Activated CD8-positive, alpha-beta memory T cell treated with anti-CD3 and anti-CD28 coated beads, Interleukin-2, amount 10 ng/mL, durations not matched to agents 7 days and 5 days (primary cell): Measurements from ENCODE around the gene KIAA0232. TPM values are rescaled to one million over a fixed set of nuclear protein-coding genes. Genes with fewer than 3 reads are reported as not detected.

Source experiments
- ATAC-seq: fragments of 150-1000 bp; cut with Tn5 transposase; one replicate; pipeline ENCODE4 v1.10.0; 2021; ENCODE audit warnings: moderate library complexity
- CTCF ChIA-PET: fragments of 350-600 bp; sonication (Branson Sonifier 250); formaldehyde crosslinking; loops from one replicate; lab custom pipeline; 2021; ENCODE audit warnings: antibody characterized with exemption; lab: Charles Lee
- DNase-seq: peaks from one replicate; pipeline ENCODE4 v3.0.0-alpha.2; 2020
- H3K27ac Mint-ChIP-seq: one replicate; pipeline ENCODE4 v1.8.0; 2021; ENCODE audit warnings: mild to moderate bottlenecking, mixed read lengths
- H3K27me3 Mint-ChIP-seq: one replicate; pipeline ENCODE4 v1.8.0; 2021; ENCODE audit warnings: mixed read lengths
- H3K36me3 Mint-ChIP-seq: one replicate; pipeline ENCODE4 v1.8.0; 2021; ENCODE audit warnings: mild to moderate bottlenecking, mixed read lengths
- H3K4me1 Mint-ChIP-seq: one replicate; pipeline ENCODE4 v1.8.0; 2021; ENCODE audit warnings: mixed read lengths
- H3K4me3 Mint-ChIP-seq: one replicate; pipeline ENCODE4 v1.8.0; 2021; ENCODE audit warnings: mild to moderate bottlenecking, moderate library complexity, mixed read lengths
- H3K9me3 Mint-ChIP-seq: one replicate; pipeline ENCODE4 v1.8.0; 2022; ENCODE audit warnings: low read depth, mixed read lengths
- total RNA-seq, 2 experiments: library from RNA; stranded (reverse); gene quantifications; one replicate each; pipeline ENCODE4 v1.2.3, GENCODE V29; 2021

KIAA0232 gene
- total RNA-seq, 2 experiments from 2014 or later: 17.5 to 19.8 TPM

DNA sequence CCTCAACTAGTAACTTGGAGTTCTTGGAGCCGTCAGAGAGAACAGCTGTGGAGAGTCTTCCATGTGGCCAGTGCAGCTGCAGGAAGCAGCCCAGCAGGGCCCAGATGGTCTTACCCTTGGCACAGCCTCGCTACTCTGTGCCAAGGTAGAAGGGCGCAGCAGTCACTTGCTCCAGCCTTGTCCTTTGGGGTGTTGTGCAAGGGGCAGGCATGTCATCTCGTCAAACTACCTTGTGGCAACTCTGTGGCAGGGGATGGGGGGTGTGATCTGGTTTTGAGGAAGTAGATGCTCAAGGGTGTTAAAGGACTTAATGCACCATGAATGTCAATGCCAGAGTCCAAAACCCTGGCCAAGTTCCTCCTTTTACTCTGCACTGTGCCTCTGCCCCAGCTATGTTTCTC, 92.9 kb downstream of the KIAA0232 start:
- Mint-ChIP-seq H3K9me3 (no peaks in the 10 kb centered on the region), H3K27me3 (no peaks in the 10 kb centered on the region), H3K4me1 (peaks cover 9% of the 10 kb centered on the region), H3K27ac (no peak overlapping the region), H3K36me3 (peaks cover 25% of the 10 kb centered on the region), H3K4me3 (no peak overlapping the region)
- CTCF ChIA-PET: interaction anchor here (1.9 to 5.8 kb wide), 4 partner anchors 9 to 157 kb away, joined by 3 to 174 read pairs (median 39); partner anchors contain the start of genes BLOC1S4 and KIAA0232
- no peak for ATAC-seq
- DNase-seq: no peak

DNA sequence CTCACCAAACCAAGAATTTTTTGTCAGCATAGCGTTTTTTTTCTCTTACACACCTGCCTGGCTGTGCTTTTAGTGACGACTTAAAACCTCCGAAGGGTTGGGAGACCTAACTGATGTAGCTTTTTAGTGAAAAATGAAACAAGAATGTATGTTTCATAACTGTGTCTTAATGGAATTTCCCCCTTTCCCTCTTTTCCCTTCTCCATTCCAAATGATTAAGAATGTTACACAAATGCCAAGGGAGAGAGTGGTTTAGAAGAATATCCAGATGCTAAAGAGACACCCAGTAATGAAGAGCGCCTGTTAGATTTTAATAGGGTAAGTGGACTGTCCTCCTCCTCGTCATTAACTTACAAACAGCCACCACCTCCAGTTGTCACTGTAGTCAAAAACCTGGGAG, 93.9 kb downstream of the KIAA0232 start:
- Mint-ChIP-seq H3K4me3 (no peak overlapping the region), H3K27me3 (no peaks in the 10 kb centered on the region), H3K4me1 (peaks cover 9% of the 10 kb centered on the region), H3K9me3 (no peaks in the 10 kb centered on the region), H3K36me3 (peaks cover 30% of the 10 kb centered on the region), H3K27ac (no peak overlapping the region)
- no peak for DNase-seq
- ATAC-seq: no peak
- CTCF ChIA-PET: interaction anchor here (5.8 kb wide), 1 partner anchor 158 kb away, joined by 174 read pairs; the partner anchor contains the start of gene BLOC1S4

DNA sequence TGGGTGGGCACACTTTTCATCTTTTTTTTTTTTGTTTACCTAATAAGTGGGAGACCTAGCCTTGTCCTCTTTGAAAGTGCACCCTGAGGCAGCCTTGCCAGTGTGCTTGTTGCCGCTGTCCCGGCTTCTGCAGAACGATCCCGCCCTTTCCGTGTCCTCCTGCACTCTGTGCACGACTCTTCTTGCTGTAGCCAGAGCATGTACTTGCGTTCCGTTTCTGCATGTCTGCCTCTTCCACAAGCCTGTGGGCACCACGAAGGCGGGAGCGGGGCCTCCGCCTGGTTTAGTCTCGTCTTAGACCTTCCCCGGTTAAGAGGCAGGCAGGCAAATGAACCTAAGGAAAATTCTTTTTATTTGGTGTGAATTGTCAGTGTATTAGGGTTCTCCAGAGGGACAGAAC, 94.5 kb downstream of the KIAA0232 start:
- CTCF ChIA-PET: interaction anchor here (5.8 kb wide), 1 partner anchor 158 kb away, joined by 174 read pairs; the partner anchor contains the start of gene BLOC1S4
- peaks cover 9% of the 10 kb centered on the region for H3K4me1 Mint-ChIP-seq
- peak overlapping the region; percentile 28 for H3K27ac Mint-ChIP-seq
- H3K9me3 Mint-ChIP-seq: no peaks in the 10 kb centered on the region
- peaks cover 33% of the 10 kb centered on the region for H3K36me3 Mint-ChIP-seq
- ATAC-seq (no peak), DNase-seq (no peak)
- no peaks in the 10 kb centered on the region for H3K27me3 Mint-ChIP-seq
- no peak overlapping the region for H3K4me3 Mint-ChIP-seq

DNA sequence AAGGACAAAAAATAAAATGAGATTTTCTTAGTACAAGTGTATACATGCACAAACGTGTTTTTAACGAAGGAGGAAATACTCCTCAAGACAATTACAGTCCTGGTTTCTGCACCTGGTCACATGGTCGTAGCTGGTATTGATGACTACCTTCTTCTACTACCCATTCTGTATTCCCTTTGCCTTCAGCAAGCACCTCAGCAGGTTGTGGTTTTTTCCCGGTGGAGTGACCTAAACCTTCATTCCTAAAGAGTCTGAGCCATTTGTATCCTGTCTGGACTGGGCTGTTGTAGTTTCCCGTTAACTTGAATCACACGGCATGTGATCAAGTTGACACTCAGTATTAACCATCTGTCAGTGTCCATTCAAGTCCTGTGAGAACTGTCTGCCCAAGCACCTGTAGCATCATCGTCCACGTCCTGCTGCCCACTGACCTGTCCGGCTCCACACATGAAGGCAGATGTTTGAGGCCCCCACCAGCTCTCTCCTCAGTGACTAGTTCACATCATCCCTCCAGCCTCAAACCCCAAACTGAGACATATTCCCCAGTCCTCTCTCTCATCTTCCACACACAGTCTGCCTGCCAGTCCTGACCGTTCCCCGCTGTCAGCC, 96.0 kb downstream of the KIAA0232 start:
- Mint-ChIP-seq H3K27me3 (no peaks in the 10 kb centered on the region), H3K4me3 (no peak overlapping the region), H3K9me3 (no peaks in the 10 kb centered on the region), H3K4me1 (peaks cover 8% of the 10 kb centered on the region), H3K27ac (no peak overlapping the region), H3K36me3 (peaks cover 35% of the 10 kb centered on the region)
- ATAC-seq (no peak), DNase-seq (no peak)
- CTCF ChIA-PET: no interaction called here

DNA sequence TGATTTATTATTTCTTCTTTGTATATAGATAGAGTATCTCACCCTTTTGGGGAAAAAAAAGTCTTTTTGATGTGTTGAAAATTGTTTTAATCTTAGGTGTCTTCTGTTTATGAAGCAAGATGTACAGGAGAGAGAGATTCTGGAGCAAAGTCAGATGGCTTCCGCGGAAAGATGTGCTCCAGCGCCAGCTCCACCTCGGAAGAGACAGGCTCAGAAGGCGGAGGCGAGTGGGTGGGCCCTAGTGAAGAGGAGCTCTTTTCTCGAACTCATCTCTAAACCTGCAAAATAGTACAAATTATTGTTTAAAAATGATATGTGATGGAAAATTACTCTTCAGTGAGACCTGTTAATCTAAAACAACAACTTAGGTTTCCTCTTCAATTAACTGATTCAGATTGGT, 98.2 kb downstream of the KIAA0232 start:
- CTCF ChIA-PET: interaction anchor here (7.4 kb wide), 1 partner anchor 7 kb away, joined by 47 read pairs; no protein-coding TSS in a partner anchor
- ATAC-seq (no peak), DNase-seq (no peak)
- no peaks in the 10 kb centered on the region for H3K9me3 Mint-ChIP-seq
- peaks cover 33% of the 10 kb centered on the region for H3K36me3 Mint-ChIP-seq
- H3K27me3 Mint-ChIP-seq: no peaks in the 10 kb centered on the region
- H3K4me3 Mint-ChIP-seq: no peak overlapping the region
- H3K4me1 Mint-ChIP-seq: peaks cover 9% of the 10 kb centered on the region
- H3K27ac Mint-ChIP-seq: no peak overlapping the region

DNA sequence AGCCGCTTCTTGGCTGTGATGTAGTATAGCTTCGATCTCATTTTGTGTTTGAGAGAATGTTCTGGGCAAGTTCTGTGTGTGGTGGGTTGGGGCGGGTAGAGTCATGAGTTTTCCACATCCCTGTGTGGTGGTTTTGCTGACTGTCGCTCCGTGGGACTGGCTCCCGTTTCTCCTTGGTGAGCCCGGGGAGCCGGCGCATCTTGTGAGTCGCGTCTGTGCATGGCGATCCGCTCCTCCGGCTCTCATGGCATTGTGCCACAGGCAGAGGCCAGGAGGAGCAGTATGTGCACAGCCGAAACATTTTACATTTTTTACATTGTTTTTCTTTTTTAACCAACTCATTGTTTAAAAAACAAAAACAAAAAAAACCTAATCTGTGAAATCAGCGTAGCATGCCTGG, 99.4 kb downstream of the KIAA0232 start:
- DNase-seq (no peak), ATAC-seq (no peak)
- no peak overlapping the region for H3K4me3 Mint-ChIP-seq
- H3K4me1 Mint-ChIP-seq: peaks cover 7% of the 10 kb centered on the region
- peaks cover 28% of the 10 kb centered on the region for H3K36me3 Mint-ChIP-seq
- no peaks in the 10 kb centered on the region for H3K9me3 Mint-ChIP-seq
- CTCF ChIA-PET: interaction anchor here (1.0 to 7.4 kb wide), 2 partner anchors 8 to 162 kb away, joined by 3 to 47 read pairs; no protein-coding TSS in a partner anchor
- H3K27me3 Mint-ChIP-seq: no peaks in the 10 kb centered on the region
- H3K27ac Mint-ChIP-seq: no peak overlapping the region

DNA sequence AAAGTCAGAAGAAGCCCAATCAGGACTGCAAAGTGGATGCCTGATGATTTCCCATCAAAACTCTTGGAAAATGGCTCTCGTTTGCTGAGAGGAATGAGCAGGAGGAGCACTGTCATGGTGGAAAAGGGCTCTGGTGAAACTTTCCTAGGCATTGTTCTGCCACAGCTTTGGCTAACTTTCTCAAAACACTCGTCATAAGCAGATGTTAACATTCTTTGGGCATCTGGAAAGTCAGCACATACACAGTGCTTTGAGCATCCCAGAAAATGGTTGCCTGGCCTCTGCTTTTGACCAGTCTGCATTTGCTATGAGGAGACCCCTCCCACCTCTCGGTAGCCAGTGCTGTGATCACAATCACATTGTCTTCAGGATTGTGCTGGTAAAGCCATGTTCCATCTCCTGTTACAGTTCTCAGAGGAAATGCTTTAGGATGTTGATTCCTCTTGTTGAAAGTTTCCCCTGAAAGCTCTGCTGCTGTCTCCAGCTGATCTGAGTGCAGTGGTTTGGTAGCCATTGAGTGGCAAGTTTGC, 101.9 kb downstream of the KIAA0232 start:
- Mint-ChIP-seq H3K36me3 (peaks cover 10% of the 10 kb centered on the region), H3K4me3 (no peak overlapping the region), H3K27me3 (no peaks in the 10 kb centered on the region), H3K9me3 (no peaks in the 10 kb centered on the region), H3K27ac (no peak overlapping the region), H3K4me1 (peaks cover 5% of the 10 kb centered on the region)
- DNase-seq: no peak
- no peak for ATAC-seq
- CTCF ChIA-PET: interaction anchor here (1.6 to 7.4 kb wide), 2 partner anchors 11 to 15 kb away, joined by 6 to 47 read pairs; no protein-coding TSS in a partner anchor

DNA sequence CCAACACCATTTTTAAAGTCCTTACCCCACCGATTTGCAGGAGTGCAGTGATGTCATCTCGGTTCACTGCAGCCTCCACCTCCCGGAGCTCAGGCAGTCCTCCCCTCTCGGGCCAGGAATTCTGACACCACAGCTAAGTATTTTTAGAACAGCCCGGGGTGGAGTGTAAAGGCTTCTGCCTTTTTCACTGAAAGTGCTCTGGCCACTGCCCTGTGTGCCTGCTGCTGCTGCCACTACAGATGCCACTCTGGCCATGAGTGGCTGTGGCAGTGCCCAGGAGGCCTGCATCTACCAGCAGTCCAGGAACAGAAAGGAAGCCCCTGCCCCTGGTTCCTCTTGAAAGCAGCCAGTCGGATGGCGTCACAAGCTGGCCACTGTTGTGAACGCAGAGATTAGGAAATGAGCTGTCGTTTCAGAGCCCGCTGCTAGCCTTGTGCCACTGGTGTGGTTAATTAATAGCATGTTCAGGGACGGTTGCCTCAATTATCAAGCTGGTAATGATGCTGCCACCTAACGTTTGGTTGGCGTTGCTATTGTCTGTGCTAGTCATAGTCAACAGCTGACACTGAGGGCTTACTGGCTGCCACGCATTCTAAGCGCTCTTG, 103.5 kb downstream of the KIAA0232 start:
- Mint-ChIP-seq H3K36me3 (peaks cover 21% of the 10 kb centered on the region), H3K9me3 (peaks cover 6% of the 10 kb centered on the region), H3K27ac (peak overlapping the region; percentile 45), H3K27me3 (no peaks in the 10 kb centered on the region), H3K4me1 (peaks cover 7% of the 10 kb centered on the region), H3K4me3 (no peak overlapping the region)
- ATAC-seq (peak; percentile 61), DNase-seq (no peak)
- CTCF ChIA-PET: interaction anchor here (1.3 to 7.4 kb wide), 9 partner anchors 12 to 185 kb away, joined by 3 to 47 read pairs (median 5); no protein-coding TSS in a partner anchor

DNA sequence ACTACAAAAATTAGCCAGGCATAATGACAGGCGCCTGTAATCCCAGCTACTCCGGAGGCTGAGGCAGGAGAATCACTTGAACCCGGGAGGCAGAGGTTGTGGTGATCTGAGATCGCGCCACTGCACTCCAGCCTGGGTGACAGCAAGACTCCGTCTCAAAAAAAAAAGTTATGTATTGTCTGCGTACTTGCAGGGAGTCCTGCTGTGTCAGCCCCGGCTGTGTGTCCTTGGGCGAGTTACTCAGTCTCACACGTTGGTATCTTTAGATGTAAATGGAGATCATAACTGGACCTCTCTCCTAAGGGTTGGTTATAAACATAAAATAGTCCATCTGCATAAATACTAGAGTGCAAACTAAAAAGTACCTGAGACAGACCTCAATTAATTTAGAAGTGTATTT, 104.4 kb downstream of the KIAA0232 start:
- peaks cover 18% of the 10 kb centered on the region for H3K36me3 Mint-ChIP-seq
- no peak overlapping the region for H3K4me3 Mint-ChIP-seq
- CTCF ChIA-PET: interaction anchor here (0.8 to 7.4 kb wide), 6 partner anchors 13 to 169 kb away, joined by 3 to 47 read pairs (median 5); no protein-coding TSS in a partner anchor
- H3K27me3 Mint-ChIP-seq: no peaks in the 10 kb centered on the region
- no peak overlapping the region for H3K27ac Mint-ChIP-seq
- H3K9me3 Mint-ChIP-seq: peaks cover 6% of the 10 kb centered on the region
- DNase-seq (no peak), ATAC-seq (no peak)
- peaks cover 15% of the 10 kb centered on the region for H3K4me1 Mint-ChIP-seq

DNA sequence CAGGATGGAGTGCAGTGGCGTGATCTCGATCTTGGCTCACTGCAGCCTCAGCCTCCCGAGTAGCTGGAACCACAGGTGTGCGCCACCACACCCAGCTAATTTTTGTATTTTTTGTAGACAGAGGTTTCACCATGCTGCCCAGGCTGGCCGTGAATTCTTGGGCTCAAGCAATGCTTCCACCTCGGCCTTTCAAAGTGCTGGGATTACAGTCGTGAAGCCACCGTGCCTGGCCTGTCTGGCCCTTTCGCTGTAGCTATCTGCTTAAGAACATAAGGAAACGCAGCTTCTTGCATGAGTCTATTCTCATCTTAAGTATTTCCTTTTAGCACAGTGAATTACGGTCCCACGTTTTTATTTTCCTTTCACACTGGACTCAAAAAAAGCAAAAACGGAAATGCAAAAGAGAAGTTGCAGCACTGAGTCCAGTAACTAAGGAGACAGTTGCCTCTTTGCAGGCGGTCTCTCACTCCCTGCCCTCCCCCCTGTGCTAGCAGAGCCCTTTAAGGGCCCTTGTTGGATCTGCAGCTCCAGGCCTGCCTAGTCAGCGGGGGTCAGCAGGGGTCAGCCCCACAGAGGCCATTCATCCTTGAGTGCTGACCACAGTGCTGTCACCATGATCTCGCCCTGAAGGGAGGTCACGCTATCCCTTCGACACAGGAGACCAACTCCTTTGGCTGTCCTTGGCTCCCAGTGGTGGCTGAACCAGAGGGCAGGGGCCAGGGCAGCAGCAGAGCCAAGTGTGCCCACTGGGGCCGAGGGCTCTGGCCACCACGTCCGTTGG, 105.3 kb downstream of the KIAA0232 start:
- Mint-ChIP-seq H3K27ac (no peak overlapping the region), H3K27me3 (no peaks in the 10 kb centered on the region), H3K9me3 (peaks cover 6% of the 10 kb centered on the region), H3K4me3 (no peak overlapping the region), H3K36me3 (peaks cover 17% of the 10 kb centered on the region), H3K4me1 (peaks cover 24% of the 10 kb centered on the region)
- ATAC-seq (no peak), DNase-seq (no peak)
- CTCF ChIA-PET: interaction anchor here (0.8 to 7.4 kb wide), 2 partner anchors 14 to 26 kb away, joined by 3 to 47 read pairs; no protein-coding TSS in a partner anchor

DNA sequence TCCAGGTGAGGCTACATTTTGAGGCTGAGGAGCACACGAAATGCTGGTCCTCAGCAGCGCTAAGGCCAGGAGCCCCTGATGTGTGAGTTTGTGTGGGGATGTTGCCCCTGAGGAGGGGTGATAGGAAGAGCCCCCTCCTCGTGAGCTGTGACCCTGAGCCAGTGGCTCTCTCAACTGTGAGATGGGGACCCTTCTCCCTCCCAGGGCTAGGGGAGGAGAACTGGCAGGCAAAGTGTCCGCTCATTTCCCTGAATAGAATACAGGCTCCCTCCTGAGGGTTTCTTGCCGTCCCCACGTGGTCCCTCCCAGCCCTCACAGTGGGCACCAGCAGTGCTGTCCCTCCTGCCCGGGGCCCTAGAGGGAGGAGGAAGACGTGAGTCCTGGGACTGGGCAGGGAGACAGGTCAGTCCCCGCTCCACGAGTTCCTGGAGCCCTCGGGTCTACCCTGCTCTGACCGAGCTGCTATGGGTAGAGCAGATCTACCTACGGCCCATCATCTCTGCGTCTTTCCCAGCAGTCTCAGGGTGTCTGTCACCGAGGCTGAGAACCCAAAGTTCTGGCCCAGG, 106.1 kb downstream of the KIAA0232 start:
- CTCF ChIA-PET: no interaction called here
- Mint-ChIP-seq H3K36me3 (peaks cover 16% of the 10 kb centered on the region), H3K4me3 (no peak overlapping the region), H3K9me3 (peaks cover 6% of the 10 kb centered on the region), H3K27me3 (no peaks in the 10 kb centered on the region), H3K27ac (no peak overlapping the region), H3K4me1 (peaks cover 31% of the 10 kb centered on the region)
- DNase-seq (no peak), ATAC-seq (no peak)

DNA sequence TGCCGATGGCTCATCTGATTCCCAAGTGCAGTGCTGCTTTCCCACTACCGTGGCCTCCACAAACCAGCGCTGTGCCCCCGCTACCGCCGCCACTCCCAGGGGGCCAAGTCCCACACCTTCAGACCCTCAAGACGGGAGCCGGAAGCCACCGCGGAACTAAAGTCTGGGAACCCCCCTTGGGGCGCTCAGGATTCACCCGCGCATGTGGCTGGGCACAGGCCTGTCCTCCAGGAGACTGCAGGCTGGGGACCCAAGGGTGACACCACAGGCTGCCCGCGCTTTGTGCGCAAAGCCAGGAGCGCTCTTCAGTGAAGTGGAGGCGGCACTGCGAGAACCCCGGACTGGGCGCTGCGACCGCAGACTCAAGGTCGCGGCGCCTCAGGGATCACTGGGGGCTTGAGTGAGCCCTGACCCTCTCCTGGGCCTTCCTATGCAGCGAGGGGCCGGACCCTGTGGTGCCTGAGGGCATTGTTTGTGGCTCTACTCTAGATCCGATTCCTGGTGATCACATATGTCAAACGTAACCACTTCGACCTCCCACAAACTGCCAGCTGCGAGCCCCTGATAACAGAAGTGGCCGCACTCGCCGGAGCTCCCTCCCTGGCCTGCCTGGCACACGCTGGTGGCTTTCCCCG, 106.7 kb downstream of the KIAA0232 start:
- DNase-seq (no peak), ATAC-seq (no peak)
- Mint-ChIP-seq H3K27ac (no peak overlapping the region), H3K4me3 (no peak overlapping the region), H3K36me3 (peaks cover 18% of the 10 kb centered on the region), H3K9me3 (peaks cover 6% of the 10 kb centered on the region), H3K4me1 (peaks cover 37% of the 10 kb centered on the region), H3K27me3 (no peaks in the 10 kb centered on the region)
- CTCF ChIA-PET: no interaction called here
